Activated CD4-positive, alpha-beta T cell treated with anti-CD3 and anti-CD28 coated beads, Interleukin-2, Interleukin-6, amounts not matched to agents 100 ng/mL and 50 ng/mL, durations not matched to agents 16 hours and 8 hours (primary cell): ENCODE results near the gene MMP25.
"Not testable (repeated sequence)": the region's sequence is repeated elsewhere in the genome, so short reads cannot be mapped to it uniquely, and the experiment has no call there.

Experiments used
- DNase-seq: peaks from one replicate; pipeline ENCODE4 v3.0.0-alpha.2; 2020

Gene MMP25

GRCh38 chr16:3030222-3031212 is 15.8 kb upstream of the MMP25 start:
- DNase-seq, result no peak

- peak; percentile 37 for DNase-seq
Observed at GRCh38 chr16:3032624-3033023, 13.7 kb upstream of the MMP25 start.

GRCh38 chr16:3035289-3035971 is 10.9 kb upstream of the MMP25 start:
- no peak for DNase-seq

GRCh38 chr16:3035972-3036725 is 10.2 kb upstream of the MMP25 start:
- DNase-seq, result no peak

- no peak for DNase-seq
Observed at GRCh38 chr16:3036726-3037315, 9.5 kb upstream of the MMP25 start, which contains the start of gene BICDL2. Gene BICDL2 (minus strand): TSS chr16:3036944. CDS start chr16:3035496, 1,448 bp downstream.

- no peak for DNase-seq
Observed at GRCh38 chr16:3038256-3038655, 8.1 kb upstream of the MMP25 start.

- DNase-seq, result no peak
Observed at GRCh38 chr16:3038896-3039295, 7.5 kb upstream of the MMP25 start.

GRCh38 chr16:3042376-3042775 is 4.0 kb upstream of the MMP25 start:
- no peak for DNase-seq

GRCh38 chr16:3044708-3045107 is 1.7 kb upstream of the MMP25 start:
- no peak for DNase-seq

- DNase-seq, result peak; percentile 43
Observed at GRCh38 chr16:3046641-3047386, 453 bp downstream of the MMP25 start.

- DNase-seq, result peak; percentile 19
Observed at GRCh38 chr16:3047387-3047720, 993 bp downstream of the MMP25 start.

GRCh38 chr16:3049921-3050481 is 3.6 kb downstream of the MMP25 start:
- DNase-seq, result no peak

GRCh38 chr16:3050487-3050886 is 4.1 kb downstream of the MMP25 start:
- DNase-seq, result no peak

GRCh38 chr16:3051009-3051408 is 4.6 kb downstream of the MMP25 start:
- no peak for DNase-seq

GRCh38 chr16:3051494-3051893 is 5.1 kb downstream of the MMP25 start:
- peak; percentile 35 for DNase-seq

- DNase-seq, result peak; percentile 41
Observed at GRCh38 chr16:3052571-3053329, 6.4 kb downstream of the MMP25 start.

GRCh38 chr16:3053330-3053710 is 7.0 kb downstream of the MMP25 start:
- peak; percentile 39 for DNase-seq

GRCh38 chr16:3054965-3055733 is 8.8 kb downstream of the MMP25 start:
- peak; percentile 82 for DNase-seq

GRCh38 chr16:3055734-3056115 is 9.4 kb downstream of the MMP25 start:
- not testable (repeated sequence) for DNase-seq
